Smooth muscle cell (in vitro differentiated cells): ENCODE results near the gene SLC13A5. TPM values are rescaled to one million over a fixed set of nuclear protein-coding genes. Genes with fewer than 3 reads are reported as not detected.

Source experiments
- DNase-seq: peaks from one replicate; lab custom pipeline; 2025; ENCODE audit not compliant: unreplicated experiment; lab: John Stamatoyannopoulos, UW
- H2AFZ ChIP-seq: fragments of 200-600 bp; sonication (generic); 2 replicates; pipeline ENCODE4 v1.6.0; 2016; ENCODE audit warnings: antibody characterized with exemption, low read depth, mild to moderate bottlenecking
- H3F3A ChIP-seq: fragments of 200-600 bp; sonication (generic); 2 replicates; pipeline ENCODE4 v1.6.0; 2017; ENCODE audit warnings: antibody characterized with exemption, low read depth
- H3K27ac ChIP-seq: fragments of 200-600 bp; sonication (generic); 2 replicates; pipeline ENCODE4 v1.5.1; 2016; ENCODE audit warnings: low read depth, mild to moderate bottlenecking
- H3K27me3 ChIP-seq: fragments of 200-600 bp; sonication (generic); 2 replicates; pipeline ENCODE4 v1.6.1; 2016; ENCODE audit warnings: low read depth, mild to moderate bottlenecking
- H3K36me3 ChIP-seq: fragments of 200-600 bp; sonication (generic); 2 replicates; pipeline ENCODE4 v1.5.1; 2016; ENCODE audit warnings: low read depth
- H3K4me1 ChIP-seq: fragments of 200-600 bp; sonication (generic); 2 replicates; pipeline ENCODE4 v1.5.1; 2016; ENCODE audit warnings: low read depth
- H3K4me2 ChIP-seq: fragments of 200-600 bp; sonication (generic); 2 replicates; pipeline ENCODE4 v1.6.0; 2016; ENCODE audit warnings: mild to moderate bottlenecking
- H3K4me3 ChIP-seq: fragments of 200-600 bp; sonication (generic); 2 replicates; pipeline ENCODE4 v1.5.1; 2016; ENCODE audit warnings: mild to moderate bottlenecking
- H3K79me2 ChIP-seq: fragments of 200-600 bp; sonication (generic); 2 replicates; pipeline ENCODE4 v1.6.0; 2016; ENCODE audit warnings: low read depth, mild to moderate bottlenecking
- H3K9ac ChIP-seq: fragments of 200-600 bp; sonication (generic); 2 replicates; pipeline ENCODE4 v1.6.0; 2016; ENCODE audit warnings: low read depth
- H3K9me3 ChIP-seq: fragments of 200-600 bp; sonication (generic); replicated peaks from 2 replicates; pipeline ENCODE4 v1.5.1; 2016; ENCODE audit warnings: low read depth
- H4K20me1 ChIP-seq: fragments of 200-600 bp; sonication (generic); 2 replicates; pipeline ENCODE4 v1.6.0; 2016; ENCODE audit warnings: low read depth
- WGBS: methylation state at CpG from one replicate; pipeline ENCODE4 v1.1.7; 2016; ENCODE audit warnings: low lambda C conversion rate; 5-methylcytosine and 5-hydroxymethylcytosine counted together
- polyA plus RNA-seq: library from polyadenylated mRNA; unstranded; fragments of >200 nt; fragmentation: Nextera tagmentation; extraction: Ambion mirVana; gene quantifications from 2 replicates; pipeline ENCODE4 v1.2.1, GENCODE V29; 2016
- total RNA-seq: library from RNA; depleted of rRNA; stranded (reverse); fragments of >200 nt; gene quantifications from 2 replicates; pipeline ENCODE4 v1.2.3, GENCODE V29; 2014
- TF ChIP-seq, protein P1 (sequence below): fragments of 200-600 bp; sonication (generic); IDR thresholded peaks from 2 replicates; pipeline ENCODE4 v1.5.1; 2017; ENCODE audit warnings: borderline replicate concordance, mild to moderate bottlenecking, antibody characterized with exemption; ENCODE audit not compliant: insufficient read depth, poor library complexity, severe bottlenecking

The SLC13A5 gene
- total and polyA plus RNA-seq, 2 experiments from 2014 or later, result 2.3 TPM; not detected in 1

GRCh38 chr17:6711681-6712057, 1.5 kb downstream of the SLC13A5 start:
- Histone ChIP-seq H3K36me3 (no peaks in the 10 kb centered on the region), H4K20me1 (no peaks in the 10 kb centered on the region), H3K27me3 (peaks cover 28% of the 10 kb centered on the region), H3F3A (no peaks in the 10 kb centered on the region), H3K9me3 (no peaks in the 10 kb centered on the region), H3K4me2 (no peak overlapping the region), H3K9ac (no peak overlapping the region), H3K4me1 (no peaks in the 10 kb centered on the region), H3K79me2 (no peaks in the 10 kb centered on the region), H3K27ac (no peak overlapping the region), H3K4me3 (no peak overlapping the region), H2AFZ (no peak overlapping the region)
- WGBS, result 89% methylated on average over 2 of the region's 2 CpGs
- DNase-seq, result no peak
- TF ChIP-seq, protein P1, sequence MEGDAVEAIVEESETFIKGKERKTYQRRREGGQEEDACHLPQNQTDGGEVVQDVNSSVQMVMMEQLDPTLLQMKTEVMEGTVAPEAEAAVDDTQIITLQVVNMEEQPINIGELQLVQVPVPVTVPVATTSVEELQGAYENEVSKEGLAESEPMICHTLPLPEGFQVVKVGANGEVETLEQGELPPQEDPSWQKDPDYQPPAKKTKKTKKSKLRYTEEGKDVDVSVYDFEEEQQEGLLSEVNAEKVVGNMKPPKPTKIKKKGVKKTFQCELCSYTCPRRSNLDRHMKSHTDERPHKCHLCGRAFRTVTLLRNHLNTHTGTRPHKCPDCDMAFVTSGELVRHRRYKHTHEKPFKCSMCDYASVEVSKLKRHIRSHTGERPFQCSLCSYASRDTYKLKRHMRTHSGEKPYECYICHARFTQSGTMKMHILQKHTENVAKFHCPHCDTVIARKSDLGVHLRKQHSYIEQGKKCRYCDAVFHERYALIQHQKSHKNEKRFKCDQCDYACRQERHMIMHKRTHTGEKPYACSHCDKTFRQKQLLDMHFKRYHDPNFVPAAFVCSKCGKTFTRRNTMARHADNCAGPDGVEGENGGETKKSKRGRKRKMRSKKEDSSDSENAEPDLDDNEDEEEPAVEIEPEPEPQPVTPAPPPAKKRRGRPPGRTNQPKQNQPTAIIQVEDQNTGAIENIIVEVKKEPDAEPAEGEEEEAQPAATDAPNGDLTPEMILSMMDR, result no peak

GRCh38 chr17:6711081-6711674, 2.0 kb downstream of the SLC13A5 start:
- Histone ChIP-seq H3K4me3 (no peak overlapping the region), H4K20me1 (no peaks in the 10 kb centered on the region), H3K27me3 (peaks cover 29% of the 10 kb centered on the region), H3K36me3 (no peaks in the 10 kb centered on the region), H3F3A (no peaks in the 10 kb centered on the region), H3K9ac (no peak overlapping the region), H3K4me1 (no peaks in the 10 kb centered on the region), H3K4me2 (no peak overlapping the region), H3K9me3 (no peaks in the 10 kb centered on the region), H3K27ac (no peak overlapping the region), H3K79me2 (no peaks in the 10 kb centered on the region), H2AFZ (no peak overlapping the region)
- 93% methylated on average over 7 of the region's 7 CpGs for WGBS
- no peak for DNase-seq
- TF ChIP-seq, protein P1, result no peak

- Histone ChIP-seq H3K36me3 (no peaks in the 10 kb centered on the region), H3K9me3 (no peaks in the 10 kb centered on the region), H2AFZ (no peak overlapping the region), H3K4me1 (no peaks in the 10 kb centered on the region), H3K4me3 (no peak overlapping the region), H3K27ac (no peak overlapping the region), H3F3A (no peaks in the 10 kb centered on the region), H3K27me3 (peaks cover 29% of the 10 kb centered on the region), H3K9ac (no peak overlapping the region), H3K4me2 (no peak overlapping the region), H3K79me2 (no peaks in the 10 kb centered on the region), H4K20me1 (no peaks in the 10 kb centered on the region)
- no peak for DNase-seq
- TF ChIP-seq, protein P1, result no peak
- 92% methylated on average over 11 of the region's 11 CpGs for WGBS
Observed at GRCh38 chr17:6710317-6710716, 2.9 kb downstream of the SLC13A5 start.

DNA sequence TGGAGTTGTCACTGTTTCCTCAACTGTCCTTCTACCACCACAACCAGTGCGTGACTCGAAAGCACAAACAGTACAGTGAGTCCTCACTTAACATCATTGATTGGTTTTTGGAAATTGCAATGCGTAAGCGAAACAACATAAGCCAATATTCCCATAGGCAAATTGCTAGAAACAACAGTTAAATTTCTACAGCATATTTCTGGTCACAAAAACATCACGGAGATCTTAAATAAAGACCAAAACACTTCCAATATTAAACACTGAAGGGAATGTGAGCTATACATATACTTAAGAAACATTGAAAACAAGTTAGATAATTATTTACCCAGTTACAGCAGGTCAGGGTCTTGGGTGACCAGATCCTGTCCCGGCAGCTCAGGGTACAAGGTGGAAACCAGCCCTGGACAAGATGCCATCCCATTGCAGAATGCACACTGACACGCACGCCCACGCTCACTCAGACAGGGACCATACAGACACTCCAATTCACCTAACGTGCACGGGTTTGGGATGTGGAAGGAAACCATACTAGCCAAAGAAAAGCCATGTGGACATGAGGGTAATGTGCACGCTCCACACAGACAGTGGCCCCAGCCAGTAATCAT, 4.7 kb downstream of the SLC13A5 start:
- no peak for DNase-seq
- no peaks in the 10 kb centered on the region for H3K9me3 ChIP-seq
- no peaks in the 10 kb centered on the region for H3K79me2 ChIP-seq
- no peak overlapping the region for H3K4me2 ChIP-seq
- WGBS, result 71% methylated on average over 12 of the region's 12 CpGs
- no peak overlapping the region for H3K4me3 ChIP-seq
- no peaks in the 10 kb centered on the region for H4K20me1 ChIP-seq
- H3K9ac ChIP-seq, result no peak overlapping the region
- no peaks in the 10 kb centered on the region for H3K4me1 ChIP-seq
- TF ChIP-seq, protein P1, result no peak
- no peak overlapping the region for H3K27ac ChIP-seq
- no peaks in the 10 kb centered on the region for H3F3A ChIP-seq
- no peaks in the 10 kb centered on the region for H3K36me3 ChIP-seq
- H2AFZ ChIP-seq, result no peak overlapping the region
- H3K27me3 ChIP-seq, result peaks cover 18% of the 10 kb centered on the region
